DOHH2 (cell line): ENCODE measurements around the gene TMEM219.

Source experiments
- CTCF ChIP-seq: fragments of 200-600 bp; sonication (generic); IDR thresholded peaks from one replicate; pipeline ENCODE4 v1.5.1; 2014; ENCODE audit warnings: antibody characterized with exemption, mild to moderate bottlenecking, low read depth, low read length; ENCODE audit not compliant: poor library complexity, severe bottlenecking
- EZH2phosphoT487 ChIP-seq: fragments of 200-600 bp; sonication (generic); IDR thresholded peaks from 2 replicates; pipeline ENCODE4 v1.6.1; 2017; ENCODE audit warnings: borderline replicate concordance, mild to moderate bottlenecking, antibody characterized with exemption, low read length, moderate library complexity, mixed read lengths

DNA sequence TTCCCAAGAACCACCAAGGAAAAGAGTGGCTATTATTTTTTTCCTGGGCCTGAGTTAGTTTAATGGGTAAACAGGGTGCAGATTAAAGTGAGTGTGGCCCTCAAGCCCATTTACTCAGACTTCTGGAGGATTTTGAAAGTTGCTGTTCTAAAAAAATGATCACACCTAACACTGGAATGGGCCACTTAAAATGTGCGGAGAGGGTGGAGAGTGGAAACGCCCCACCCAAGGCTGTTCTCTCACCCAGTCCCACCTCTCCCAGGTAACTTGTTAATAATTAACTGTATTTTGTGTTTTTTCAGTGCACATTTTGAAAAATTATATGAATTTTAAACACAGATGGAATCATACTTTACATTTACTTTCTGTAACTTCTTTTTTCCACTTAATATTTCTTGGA lies 28.2 kb downstream of the TMEM219 start:
- no peak for TF ChIP-seq CTCF
- TF ChIP-seq EZH2phosphoT487, result no peak
